DMS153 treated with DMSO at 0.1 percent for 48 hours (cell line): Measurements from ENCODE around the gene RERE.
"Not testable (repeated sequence)": the region's sequence is repeated elsewhere in the genome, so short reads cannot be mapped to it uniquely, and the experiment has no call there.

Experiments used
- DNase-seq: peaks from one replicate; lab custom pipeline; 2025; ENCODE audit not compliant: unreplicated experiment; lab: John Stamatoyannopoulos, UW

RERE gene

DNA sequence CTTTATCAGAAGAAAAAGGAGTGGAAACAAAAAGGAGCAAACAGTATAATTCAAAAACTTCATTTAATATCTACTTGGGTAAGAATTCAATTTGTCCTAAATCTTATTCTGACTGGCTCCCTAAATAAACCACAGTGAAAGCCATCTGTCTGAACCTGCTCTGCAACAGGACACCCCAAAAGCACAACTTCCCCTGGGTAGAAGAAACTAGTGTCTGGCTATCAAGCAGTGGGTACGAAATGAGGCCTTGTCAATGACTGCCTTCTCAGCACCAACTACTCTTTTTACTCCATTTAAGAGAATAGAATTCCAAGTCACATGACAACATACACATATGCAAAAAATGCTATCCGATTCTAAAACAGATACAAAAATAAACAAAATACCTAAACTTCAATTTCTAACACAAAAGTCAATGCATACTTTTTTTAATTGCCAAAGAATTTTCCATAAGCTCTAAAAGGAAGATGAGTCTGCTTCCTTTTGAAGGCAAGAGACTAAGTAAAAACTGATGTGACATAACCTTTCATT is 292.7 kb downstream of the RERE start:
- no peak for DNase-seq

GRCh38 chr1:8523666-8524206 is 293.7 kb downstream of the RERE start:
- no peak for DNase-seq

- DNase-seq: no peak
Measured at GRCh38 chr1:8520483-8520966, 296.9 kb downstream of the RERE start.

GRCh38 chr1:8519167-8519566 is 298.3 kb downstream of the RERE start:
- no peak for DNase-seq

GRCh38 chr1:8518490-8518801 is 299.0 kb downstream of the RERE start:
- DNase-seq: no peak

GRCh38 chr1:8517661-8518489 is 299.6 kb downstream of the RERE start:
- no peak for DNase-seq

GRCh38 chr1:8516793-8517556 is 300.5 kb downstream of the RERE start:
- no peak for DNase-seq

GRCh38 chr1:8516278-8516777 is 301.1 kb downstream of the RERE start:
- no peak for DNase-seq

GRCh38 chr1:8512504-8512903 is 304.9 kb downstream of the RERE start:
- no peak for DNase-seq

DNA sequence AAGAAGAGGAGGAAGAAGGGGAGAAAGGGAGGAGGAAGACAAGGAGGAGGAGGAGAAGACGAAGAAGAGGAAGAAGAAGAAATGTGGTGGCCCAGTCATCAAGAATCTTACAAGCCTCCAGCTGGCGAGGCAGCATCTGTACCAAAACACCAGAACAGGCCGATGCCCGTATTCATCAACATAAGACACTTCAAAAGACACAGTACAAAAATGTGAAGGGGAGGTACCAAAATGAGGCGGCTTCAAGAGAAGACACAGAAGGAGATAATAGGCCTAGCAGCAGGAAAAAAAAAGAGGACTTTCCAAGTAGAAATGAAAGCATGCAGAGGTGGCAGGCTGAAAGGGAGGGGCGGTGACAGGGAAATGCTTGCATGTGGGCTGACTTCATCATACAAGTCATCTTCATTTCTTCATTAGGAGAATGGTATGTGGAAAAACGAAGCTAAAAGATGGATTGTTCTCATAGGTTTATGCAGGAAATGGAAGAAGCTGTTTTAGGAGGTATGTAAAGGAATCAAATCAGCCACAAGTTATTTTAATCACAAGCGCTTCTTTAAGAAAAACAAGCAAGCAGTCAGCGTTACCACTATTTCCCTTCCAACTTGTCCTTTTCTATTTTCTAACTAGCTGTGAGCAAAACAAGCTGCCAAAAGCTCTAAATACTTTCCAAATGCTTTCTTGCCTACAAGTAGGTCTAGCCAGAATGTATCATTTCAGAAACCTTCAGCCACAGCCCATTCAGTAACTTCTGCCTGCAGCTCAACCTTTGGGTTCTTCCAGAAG is 307.2 kb downstream of the RERE start:
- no peak for DNase-seq

DNA sequence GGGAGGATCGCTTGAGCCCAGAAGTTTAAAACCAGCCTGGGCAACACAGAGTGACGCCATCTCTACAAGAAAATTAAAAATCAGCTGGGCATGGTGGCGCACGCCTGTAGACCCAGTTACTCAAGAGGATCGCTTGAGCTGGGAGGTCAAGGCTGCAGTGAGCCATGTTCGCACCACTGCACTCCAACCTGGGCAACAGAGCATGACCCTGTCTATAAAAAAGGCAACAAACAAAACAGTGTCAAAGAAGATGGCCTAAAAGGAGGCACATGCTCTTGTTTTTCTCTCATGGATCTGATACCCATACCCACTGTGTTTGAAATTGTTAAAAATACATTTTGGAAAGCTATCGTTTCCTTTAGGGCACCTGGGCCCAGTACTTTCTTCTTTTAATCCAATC is 307.9 kb downstream of the RERE start:
- no peak for DNase-seq

- DNase-seq: no peak
Measured at GRCh38 chr1:8506995-8507615, 310.3 kb downstream of the RERE start.

GRCh38 chr1:8506456-8506855 is 311.0 kb downstream of the RERE start:
- no peak for DNase-seq

- DNase-seq: no peak
Measured at GRCh38 chr1:8503842-8504241, 313.6 kb downstream of the RERE start.

DNA sequence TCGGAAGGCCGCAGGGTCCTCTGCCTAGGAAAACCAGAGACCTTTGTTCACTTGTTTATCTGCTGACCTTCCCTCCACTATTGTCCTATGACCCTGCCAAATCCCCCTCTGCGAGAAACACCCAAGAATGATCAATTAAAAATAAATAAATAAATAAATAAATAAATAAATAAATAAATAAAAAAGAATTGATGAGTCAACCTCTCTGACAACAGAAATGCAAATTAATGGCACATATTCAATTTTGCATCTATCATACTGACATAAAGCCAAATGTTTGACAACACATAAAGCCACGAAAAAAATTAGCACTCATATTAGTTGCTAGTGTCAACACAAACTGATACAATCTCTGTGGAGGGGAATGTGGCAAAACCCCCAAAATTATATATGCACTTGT is 314.5 kb downstream of the RERE start:
- not testable (repeated sequence) for DNase-seq

- DNase-seq: no peak
Measured at GRCh38 chr1:8497210-8497819, 320.1 kb downstream of the RERE start.

DNA sequence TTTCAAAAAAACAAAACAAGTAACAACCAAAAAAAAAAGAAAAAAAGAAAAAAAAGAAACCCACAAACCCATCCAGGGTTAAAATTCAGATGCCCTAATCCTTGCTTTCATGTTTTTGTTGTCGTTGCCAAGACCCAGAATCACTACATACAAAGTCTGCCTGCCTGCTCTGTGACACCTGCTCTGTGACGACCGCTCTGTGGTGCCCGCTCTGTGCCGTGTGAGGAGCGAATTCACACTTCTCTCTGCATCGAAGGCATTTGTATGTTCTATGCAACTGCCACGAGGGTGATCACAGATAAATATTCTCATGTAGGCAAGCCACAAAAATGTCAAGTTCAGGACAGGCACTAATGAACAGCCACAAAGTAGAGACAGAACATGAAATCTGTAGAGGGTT is 321.0 kb downstream of the RERE start:
- DNase-seq: no peak

GRCh38 chr1:8495928-8496401 is 321.5 kb downstream of the RERE start:
- DNase-seq: no peak

- no peak for DNase-seq
Measured at GRCh38 chr1:8494681-8495080, 322.8 kb downstream of the RERE start.
